ENCODE measurements around the gene PRRG2. TPM values are rescaled to one million over a fixed set of nuclear protein-coding genes. Genes with fewer than 3 reads are reported as not detected.

Gene PRRG2
- total and polyA plus RNA-seq, 10 of the 15 experiments (the other 5 are each of a cell fraction or from before 2014, with no cell fraction given) = 0.09 to 2.1 (median 0.86) TPM

DNA sequence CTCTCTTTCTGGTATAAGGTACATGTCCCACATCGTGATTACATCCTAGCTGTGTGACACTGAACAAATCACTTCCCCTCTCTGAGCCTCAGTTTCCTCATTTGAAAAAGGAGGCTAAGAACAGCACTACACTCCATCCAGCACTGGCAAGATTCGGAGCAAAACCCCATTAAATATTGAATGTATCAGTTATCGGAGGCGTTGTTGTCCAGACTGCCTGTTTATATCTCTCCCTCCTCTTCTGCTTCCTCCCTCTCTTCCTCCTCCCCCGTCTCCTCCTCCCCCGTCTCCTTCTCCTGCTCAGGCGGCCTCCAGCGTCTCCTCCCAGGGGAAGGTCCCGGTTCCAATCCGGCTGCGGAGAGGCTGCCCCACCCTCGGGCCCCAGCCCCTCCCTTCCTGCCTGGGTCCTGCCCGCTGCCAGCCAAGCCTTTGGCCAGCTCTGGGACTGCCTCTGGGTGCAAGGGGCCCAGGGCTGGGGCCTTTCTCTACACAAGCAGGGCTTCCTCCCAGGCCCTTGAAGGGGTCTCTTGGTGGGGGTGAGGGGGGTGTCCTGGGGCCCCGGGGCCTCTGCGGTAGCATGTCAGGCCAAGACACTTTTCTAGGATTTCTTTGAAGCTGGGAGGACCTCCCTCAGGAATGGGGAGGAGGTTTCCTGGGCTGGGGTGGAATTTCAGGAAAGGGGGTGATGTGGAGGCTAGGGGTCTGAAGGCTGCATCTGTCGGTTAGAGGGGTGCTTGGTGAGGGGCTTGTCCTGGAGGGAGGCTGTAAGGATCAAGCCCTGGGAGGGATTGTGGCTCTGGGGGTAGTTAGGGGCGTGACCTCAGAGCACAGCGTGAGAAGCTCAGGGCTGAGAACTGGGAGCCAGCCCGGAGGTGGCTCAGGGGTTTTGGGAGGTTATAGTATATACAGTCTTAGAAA lies 57.0 kb downstream of the PRRG2 start:
- no peaks in the 10 kb centered on the region for H3K36me3 ChIP-seq (ENCODE audit: control insufficient read depth in 2 of 2, insufficient read depth in 2 of 2, low read length in 1 of 2)
- H4K20me1 ChIP-seq (ENCODE audit: control insufficient read depth, insufficient read depth) = no peaks in the 10 kb centered on the region
- H3K4me3 ChIP-seq = no peak overlapping the region
- WGBS (ENCODE audit: insufficient coverage, insufficient replicate concordance, low lambda C conversion rate, missing lambda C conversion rate) = 21% methylated on average over 17 of the region's 19 CpGs
- H2AFZ ChIP-seq (ENCODE audit: control insufficient read depth, low read depth, low read length) = no peak overlapping the region
- in situ Hi-C loops (cut with MboI) = no loop called here
- no peak for ATAC-seq
- H3K9me3 ChIP-seq (replicated peaks; ENCODE audit: control insufficient read depth, insufficient read depth, low read length) = no peaks in the 10 kb centered on the region
- DNase-seq (ENCODE audit: low read depth, low spot score) = no peak
- intact Hi-C loops (cut with micrococcal nuclease; ENCODE audit: unreplicated experiment) = no loop called here
- ChIA-PET CTCF (interaction anchor here (0.6 kb wide), 2 partner anchors 51 to 127 kb away, joined by 3 read pairs; no protein-coding TSS in a partner anchor), RAD21 (ENCODE audit: unreplicated experiment) (interaction anchor here (0.7 kb wide), 1 partner anchor 255 kb away, joined by 3 read pairs; no protein-coding TSS in a partner anchor), SMC1A (ENCODE audit: uncharacterized antibody, unreplicated experiment) (interaction anchor here (1.4 kb wide), 1 partner anchor 41 kb away, joined by 3 read pairs; no protein-coding TSS in a partner anchor), POLR2A (interaction anchor here (0.7 kb wide), 1 partner anchor 19 kb away, joined by 6 read pairs; no protein-coding TSS in a partner anchor)
- peaks cover 18% of the 10 kb centered on the region for H3K79me2 ChIP-seq (ENCODE audit: control insufficient read depth, insufficient read depth, low read length)
- no peak overlapping the region for H3K9ac ChIP-seq (ENCODE audit: control insufficient read depth, insufficient read depth, low read length)
- no peak overlapping the region for H3K27ac ChIP-seq (ENCODE audit: control insufficient read depth, insufficient read depth)
- BruUV-seq (replicated peaks) = no TSS peak
- H3K27me3 ChIP-seq (replicated peaks in 1 of 2; ENCODE audit: control insufficient read depth in 2 of 2, insufficient read depth in 2 of 2, low read length in 1 of 2) = no peaks in the 10 kb centered on the region
- no peak overlapping the region for H3K4me2 ChIP-seq (ENCODE audit: control insufficient read depth, insufficient read depth)
- H3K4me1 ChIP-seq (ENCODE audit: control insufficient read depth, insufficient read depth, low read length) = peaks cover 9% of the 10 kb centered on the region
- no peak for FAIRE-seq
- no peak for TF ChIP-seq FOXK2 (IDR thresholded peaks at IDR 0.05)
- TF ChIP-seq, protein P1, sequence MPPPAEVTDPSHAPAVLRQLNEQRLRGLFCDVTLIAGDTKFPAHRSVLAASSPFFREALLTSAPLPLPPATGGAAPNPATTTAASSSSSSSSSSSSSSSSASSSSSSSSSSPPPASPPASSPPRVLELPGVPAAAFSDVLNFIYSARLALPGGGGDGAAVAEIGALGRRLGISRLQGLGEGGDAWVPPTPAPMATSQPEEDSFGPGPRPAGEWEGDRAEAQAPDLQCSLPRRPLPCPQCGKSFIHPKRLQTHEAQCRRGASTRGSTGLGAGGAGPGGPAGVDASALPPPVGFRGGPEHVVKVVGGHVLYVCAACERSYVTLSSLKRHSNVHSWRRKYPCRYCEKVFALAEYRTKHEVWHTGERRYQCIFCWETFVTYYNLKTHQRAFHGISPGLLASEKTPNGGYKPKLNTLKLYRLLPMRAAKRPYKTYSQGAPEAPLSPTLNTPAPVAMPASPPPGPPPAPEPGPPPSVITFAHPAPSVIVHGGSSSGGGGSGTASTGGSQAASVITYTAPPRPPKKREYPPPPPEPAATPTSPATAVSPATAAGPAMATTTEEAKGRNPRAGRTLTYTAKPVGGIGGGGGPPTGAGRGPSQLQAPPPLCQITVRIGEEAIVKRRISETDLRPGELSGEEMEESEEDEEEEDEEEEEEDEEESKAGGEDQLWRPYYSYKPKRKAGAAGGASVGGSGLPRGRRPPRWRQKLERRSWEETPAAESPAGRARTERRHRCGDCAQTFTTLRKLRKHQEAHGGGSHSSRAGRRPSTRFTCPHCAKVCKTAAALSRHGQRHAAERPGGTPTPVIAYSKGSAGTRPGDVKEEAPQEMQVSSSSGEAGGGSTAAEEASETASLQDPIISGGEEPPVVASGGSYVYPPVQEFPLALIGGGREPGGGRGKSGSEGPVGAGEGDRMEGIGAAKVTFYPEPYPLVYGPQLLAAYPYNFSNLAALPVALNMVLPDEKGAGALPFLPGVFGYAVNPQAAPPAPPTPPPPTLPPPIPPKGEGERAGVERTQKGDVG (CRISPR knock-in tag; IDR thresholded peaks at IDR 0.05) = no peak
- TF ChIP-seq, protein P2, sequence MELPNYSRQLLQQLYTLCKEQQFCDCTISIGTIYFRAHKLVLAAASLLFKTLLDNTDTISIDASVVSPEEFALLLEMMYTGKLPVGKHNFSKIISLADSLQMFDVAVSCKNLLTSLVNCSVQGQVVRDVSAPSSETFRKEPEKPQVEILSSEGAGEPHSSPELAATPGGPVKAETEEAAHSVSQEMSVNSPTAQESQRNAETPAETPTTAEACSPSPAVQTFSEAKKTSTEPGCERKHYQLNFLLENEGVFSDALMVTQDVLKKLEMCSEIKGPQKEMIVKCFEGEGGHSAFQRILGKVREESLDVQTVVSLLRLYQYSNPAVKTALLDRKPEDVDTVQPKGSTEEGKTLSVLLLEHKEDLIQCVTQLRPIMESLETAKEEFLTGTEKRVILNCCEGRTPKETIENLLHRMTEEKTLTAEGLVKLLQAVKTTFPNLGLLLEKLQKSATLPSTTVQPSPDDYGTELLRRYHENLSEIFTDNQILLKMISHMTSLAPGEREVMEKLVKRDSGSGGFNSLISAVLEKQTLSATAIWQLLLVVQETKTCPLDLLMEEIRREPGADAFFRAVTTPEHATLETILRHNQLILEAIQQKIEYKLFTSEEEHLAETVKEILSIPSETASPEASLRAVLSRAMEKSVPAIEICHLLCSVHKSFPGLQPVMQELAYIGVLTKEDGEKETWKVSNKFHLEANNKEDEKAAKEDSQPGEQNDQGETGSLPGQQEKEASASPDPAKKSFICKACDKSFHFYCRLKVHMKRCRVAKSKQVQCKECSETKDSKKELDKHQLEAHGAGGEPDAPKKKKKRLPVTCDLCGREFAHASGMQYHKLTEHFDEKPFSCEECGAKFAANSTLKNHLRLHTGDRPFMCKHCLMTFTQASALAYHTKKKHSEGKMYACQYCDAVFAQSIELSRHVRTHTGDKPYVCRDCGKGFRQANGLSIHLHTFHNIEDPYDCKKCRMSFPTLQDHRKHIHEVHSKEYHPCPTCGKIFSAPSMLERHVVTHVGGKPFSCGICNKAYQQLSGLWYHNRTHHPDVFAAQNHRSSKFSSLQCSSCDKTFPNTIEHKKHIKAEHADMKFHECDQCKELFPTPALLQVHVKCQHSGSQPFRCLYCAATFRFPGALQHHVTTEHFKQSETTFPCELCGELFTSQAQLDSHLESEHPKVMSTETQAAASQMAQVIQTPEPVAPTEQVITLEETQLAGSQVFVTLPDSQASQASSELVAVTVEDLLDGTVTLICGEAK (IDR thresholded peaks at IDR 0.05; ENCODE audit: borderline replicate concordance) = no peak
- TF ChIP-seq POLR2AphosphoS5 (IDR thresholded peaks at IDR 0.05; ENCODE audit: low read length) = no peak
- TF ChIP-seq, protein P3, sequence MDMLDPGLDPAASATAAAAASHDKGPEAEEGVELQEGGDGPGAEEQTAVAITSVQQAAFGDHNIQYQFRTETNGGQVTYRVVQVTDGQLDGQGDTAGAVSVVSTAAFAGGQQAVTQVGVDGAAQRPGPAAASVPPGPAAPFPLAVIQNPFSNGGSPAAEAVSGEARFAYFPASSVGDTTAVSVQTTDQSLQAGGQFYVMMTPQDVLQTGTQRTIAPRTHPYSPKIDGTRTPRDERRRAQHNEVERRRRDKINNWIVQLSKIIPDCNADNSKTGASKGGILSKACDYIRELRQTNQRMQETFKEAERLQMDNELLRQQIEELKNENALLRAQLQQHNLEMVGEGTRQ (IDR thresholded peaks at IDR 0.05; ENCODE audit: borderline replicate concordance, low read depth, low read length) = no peak
- TF ChIP-seq, protein P4, sequence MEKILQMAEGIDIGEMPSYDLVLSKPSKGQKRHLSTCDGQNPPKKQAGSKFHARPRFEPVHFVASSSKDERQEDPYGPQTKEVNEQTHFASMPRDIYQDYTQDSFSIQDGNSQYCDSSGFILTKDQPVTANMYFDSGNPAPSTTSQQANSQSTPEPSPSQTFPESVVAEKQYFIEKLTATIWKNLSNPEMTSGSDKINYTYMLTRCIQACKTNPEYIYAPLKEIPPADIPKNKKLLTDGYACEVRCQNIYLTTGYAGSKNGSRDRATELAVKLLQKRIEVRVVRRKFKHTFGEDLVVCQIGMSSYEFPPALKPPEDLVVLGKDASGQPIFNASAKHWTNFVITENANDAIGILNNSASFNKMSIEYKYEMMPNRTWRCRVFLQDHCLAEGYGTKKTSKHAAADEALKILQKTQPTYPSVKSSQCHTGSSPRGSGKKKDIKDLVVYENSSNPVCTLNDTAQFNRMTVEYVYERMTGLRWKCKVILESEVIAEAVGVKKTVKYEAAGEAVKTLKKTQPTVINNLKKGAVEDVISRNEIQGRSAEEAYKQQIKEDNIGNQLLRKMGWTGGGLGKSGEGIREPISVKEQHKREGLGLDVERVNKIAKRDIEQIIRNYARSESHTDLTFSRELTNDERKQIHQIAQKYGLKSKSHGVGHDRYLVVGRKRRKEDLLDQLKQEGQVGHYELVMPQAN (conservative IDR thresholded peaks at IDR 0.05) = no peak
- no peak for TF ChIP-seq SMAD5 (IDR thresholded peaks at IDR 0.05; ENCODE audit: low read depth)
- no peak for TF ChIP-seq CHD2 (IDR thresholded peaks at IDR 0.05; ENCODE audit: borderline replicate concordance, low read depth, low read length)
- TF ChIP-seq RFX5 (IDR thresholded peaks at IDR 0.05; ENCODE audit: low read depth, low read length) = no peak
- no peak for TF ChIP-seq CREB1 (IDR thresholded peaks at IDR 0.05; ENCODE audit: low read depth)
- no peak for TF ChIP-seq SREBF1 (IDR thresholded peaks at IDR 0.05; ENCODE audit: low read length)
- TF ChIP-seq CBX5 (IDR thresholded peaks at IDR 0.05; ENCODE audit: low read depth) = no peak
- TF ChIP-seq SP1 (IDR thresholded peaks at IDR 0.05; ENCODE audit: low read depth, low read length) = no peak
